HG03025 (cell line): ENCODE measurements around the gene OR1D2.
A peak's percentile ranks its signal among the peaks of the same experiment; 100 is the strongest.
"Not testable (repeated sequence)": the region's sequence is repeated elsewhere in the genome, so short reads cannot be mapped to it uniquely, and the experiment has no call there.

Experiments
- ATAC-seq: cut with Tn5 transposase; IDR thresholded peaks from one replicate; pipeline ENCODE4 v1.9.1; 2021; ENCODE audit warnings: mild to moderate bottlenecking, moderate library complexity; ENCODE audit not compliant: unreplicated experiment, low FRiP score

OR1D2 gene, protein sequence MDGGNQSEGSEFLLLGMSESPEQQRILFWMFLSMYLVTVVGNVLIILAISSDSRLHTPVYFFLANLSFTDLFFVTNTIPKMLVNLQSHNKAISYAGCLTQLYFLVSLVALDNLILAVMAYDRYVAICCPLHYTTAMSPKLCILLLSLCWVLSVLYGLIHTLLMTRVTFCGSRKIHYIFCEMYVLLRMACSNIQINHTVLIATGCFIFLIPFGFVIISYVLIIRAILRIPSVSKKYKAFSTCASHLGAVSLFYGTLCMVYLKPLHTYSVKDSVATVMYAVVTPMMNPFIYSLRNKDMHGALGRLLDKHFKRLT

GRCh38 chr17:3104322-3104721 lies at the start of gene OR1D2:
TSS of gene OR1D2 (minus strand) at chr17:3104422. CDS start at chr17:3092996, 11,426 bp downstream.
- ATAC-seq: no peak

GRCh38 chr17:3137494-3137893 lies 33.3 kb upstream of the OR1D2 start:
- not testable (repeated sequence) for ATAC-seq

DNA sequence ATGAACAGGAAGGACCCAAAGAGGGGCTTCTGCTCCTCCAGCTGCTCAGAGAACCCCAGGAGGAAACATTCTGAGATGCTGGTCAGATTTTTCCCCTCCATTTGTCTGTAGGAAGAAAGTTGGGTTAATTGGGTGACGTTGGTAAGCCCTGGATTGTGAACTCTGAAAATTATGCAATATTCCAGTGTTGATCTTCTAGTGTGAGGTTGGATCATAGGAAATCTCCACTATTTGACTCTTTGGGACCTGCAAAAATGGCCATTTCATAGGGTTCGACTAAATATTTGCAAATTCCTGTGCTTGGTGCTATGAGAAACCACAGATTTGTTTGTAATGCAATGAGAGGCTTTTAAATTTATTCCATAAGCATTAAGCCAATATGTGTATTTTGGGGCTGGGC lies 23.2 kb upstream of the OR1D2 start, which contains the start of gene OR1G1:
TSS of gene OR1G1 (minus strand) at position 101 of the 400 bp plus-strand sequence. CDS start at position 101, 0 bp downstream.
- ATAC-seq: no peak

GRCh38 chr17:3073850-3074249 lies 30.4 kb downstream of the OR1D2 start:
- not testable (repeated sequence) for ATAC-seq

DNA sequence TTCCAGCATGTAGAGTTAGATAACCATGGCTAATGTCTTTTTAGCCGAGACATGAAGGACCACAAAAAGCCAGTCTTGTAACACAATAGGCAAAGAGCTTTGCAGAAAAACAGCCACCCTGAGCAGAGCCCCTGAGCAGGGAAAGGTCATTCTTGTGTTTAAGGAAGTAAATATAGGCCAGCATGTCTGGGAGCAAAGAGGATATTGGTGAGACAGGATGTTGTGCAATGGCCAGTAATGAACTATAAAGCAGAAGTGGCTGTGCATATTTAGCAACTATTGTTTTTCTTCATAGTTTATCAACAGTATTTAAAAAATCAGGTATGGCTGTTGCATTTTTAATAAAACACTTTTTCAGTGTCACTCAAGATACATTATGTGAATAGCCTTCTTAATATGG lies 39.0 kb downstream of the OR1D2 start:
- not testable (repeated sequence) for ATAC-seq

DNA sequence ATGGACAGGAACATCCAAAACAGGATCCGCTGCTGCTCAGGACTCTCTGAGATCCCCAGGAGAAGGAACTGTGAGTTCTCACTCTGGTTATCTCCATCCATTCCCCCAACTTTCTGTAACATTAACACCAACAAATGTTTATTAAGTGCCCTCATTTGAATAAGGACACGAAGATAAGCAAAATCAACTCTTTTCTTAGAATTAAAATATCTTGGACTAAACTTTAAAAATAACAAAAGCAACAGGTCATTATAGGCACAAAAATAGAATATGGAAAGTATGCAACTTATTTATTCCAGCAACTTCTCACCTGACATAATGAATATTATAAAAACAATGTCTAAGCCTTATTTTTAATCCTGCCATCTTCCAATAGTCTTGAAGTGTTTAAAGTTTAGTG lies 40.7 kb downstream of the OR1D2 start, which contains the start of gene OR1D5:
TSS of gene OR1D5 (minus strand) at position 101 of the 400 bp plus-strand sequence. CDS start at position 101, 0 bp downstream.
- not testable (repeated sequence) for ATAC-seq

DNA sequence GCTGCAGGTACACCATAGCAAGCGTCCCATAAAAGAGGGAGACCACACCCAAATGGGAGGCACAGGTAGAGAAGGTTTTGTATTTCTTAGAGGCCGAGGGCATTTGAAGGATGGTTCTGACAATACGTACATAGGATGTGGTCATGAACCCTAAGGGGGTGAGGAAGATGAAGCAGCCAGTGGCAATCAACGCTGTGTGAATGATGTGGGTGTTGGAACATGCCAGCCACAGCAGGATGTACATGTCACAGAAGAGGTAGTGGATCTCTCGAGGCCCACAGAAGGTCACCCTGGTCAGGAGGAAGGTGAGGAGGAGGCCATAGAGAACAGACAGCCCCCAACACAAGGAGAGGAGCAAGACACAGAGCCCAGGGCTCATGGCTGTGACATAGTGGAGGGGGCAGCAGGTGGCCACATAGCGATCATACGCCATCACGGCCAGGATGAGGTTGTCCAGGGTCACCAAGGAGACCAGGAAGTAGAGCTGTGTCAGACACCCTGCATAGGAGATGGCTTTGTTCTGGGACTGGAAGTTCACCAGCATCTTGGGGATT lies 41.3 kb downstream of the OR1D2 start:
- not testable (repeated sequence) for ATAC-seq

GRCh38 chr17:3054868-3055267 lies 49.4 kb downstream of the OR1D2 start:
- ATAC-seq: not testable (repeated sequence)

- no peak for ATAC-seq
Measured at GRCh38 chr17:3049705-3050295, 54.4 kb downstream of the OR1D2 start.

GRCh38 chr17:3048727-3049471 lies 55.3 kb downstream of the OR1D2 start:
- ATAC-seq: peak; percentile 89

DNA sequence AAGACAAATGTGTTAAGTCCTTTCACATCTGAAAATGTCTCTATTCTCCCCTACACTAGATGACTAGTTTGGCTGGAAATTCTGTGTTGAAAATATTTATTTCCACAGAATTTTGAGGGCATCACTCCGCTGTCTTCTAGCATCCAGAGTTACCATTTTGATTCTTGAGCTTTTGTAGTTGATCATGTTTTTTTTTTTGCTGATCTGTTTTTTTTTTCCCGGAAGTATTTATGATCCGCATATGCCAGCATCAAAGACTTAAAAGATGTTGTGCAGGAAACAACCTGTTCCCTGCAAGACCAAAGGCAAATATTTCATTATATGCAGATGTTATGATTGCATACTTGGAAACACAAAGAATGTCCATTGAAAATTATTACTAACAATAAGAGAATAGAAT lies 57.5 kb downstream of the OR1D2 start:
- ATAC-seq: no peak

GRCh38 chr17:3043737-3044365 lies 60.4 kb downstream of the OR1D2 start:
- ATAC-seq: no peak

- ATAC-seq: no peak
Measured at GRCh38 chr17:3040882-3041281, 63.3 kb downstream of the OR1D2 start.

- ATAC-seq: no peak
Measured at GRCh38 chr17:3039736-3040135, 64.5 kb downstream of the OR1D2 start.

DNA sequence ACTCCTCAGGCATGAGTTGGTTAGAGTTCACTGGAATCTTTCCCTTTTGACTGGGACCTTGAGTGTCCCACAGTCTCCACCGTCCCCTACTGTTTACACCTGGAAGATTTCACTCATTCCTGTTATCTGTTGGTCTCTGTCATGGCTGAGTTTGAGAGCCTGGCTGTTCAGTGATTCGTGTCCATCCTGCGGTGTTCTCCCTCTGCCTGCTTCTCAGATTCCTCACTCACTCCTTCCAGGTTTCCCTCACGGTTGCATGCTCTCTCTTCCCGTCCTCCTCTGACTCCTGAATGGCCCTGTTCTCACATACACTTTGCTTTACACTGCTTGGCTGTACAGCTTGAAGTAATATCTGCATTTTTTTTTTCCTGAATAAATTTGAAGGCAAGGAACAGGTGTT lies 65.3 kb downstream of the OR1D2 start:
- ATAC-seq: no peak
